Natural killer cell (primary cell): ENCODE data around the gene CCER1. TPM values are rescaled to one million over a fixed set of nuclear protein-coding genes. Genes with fewer than 3 reads are reported as not detected.

ENCODE experiments used
- ATAC-seq, 3 donors: fragments of 150-1000 bp in 2 of 3; fragments of 200-7000 bp in 1 of 3; cut with Tn5 transposase; 1 replicate in 1 of 3; 2 replicates in 2 of 3; pipeline ENCODE4 v1.10.0; 2021; ENCODE audit warnings: mild to moderate bottlenecking in 2 of 3, moderate library complexity in 2 of 3
- DNase-seq, 2 donors: peaks; one replicate each; pipeline versions ENCODE4 v3.0.0 to v3.0.0-alpha.2; 2013 to 2021; ENCODE audit warnings: mixed read lengths in 1 of 2
- H3K27ac ChIP-seq: one replicate; pipeline ENCODE4 v1.5.1; 2013; ENCODE audit warnings: mild to moderate bottlenecking, low read length
- H3K27me3 ChIP-seq: one replicate; pipeline ENCODE4 v1.6.1; 2013; ENCODE audit warnings: low read length; ENCODE audit not compliant: control insufficient read depth, insufficient read depth
- H3K36me3 ChIP-seq: one replicate; pipeline ENCODE4 v1.6.1; 2013; ENCODE audit warnings: low read length; ENCODE audit not compliant: control insufficient read depth, insufficient read depth
- H3K4me1 ChIP-seq: one replicate; pipeline ENCODE4 v1.6.1; 2013; ENCODE audit warnings: low read length; ENCODE audit not compliant: control insufficient read depth, insufficient read depth
- H3K4me3 ChIP-seq: one replicate; pipeline ENCODE4 v1.5.1; 2013; ENCODE audit warnings: low read length
- H3K9me3 ChIP-seq: one replicate; pipeline ENCODE4 v1.6.1; 2013; ENCODE audit warnings: low read length; ENCODE audit not compliant: control insufficient read depth, insufficient read depth
- H3K27ac Mint-ChIP-seq, 2 donors: one replicate each; pipeline ENCODE4 v1.8.0; 2022; ENCODE audit warnings: mild to moderate bottlenecking in 2 of 2, mixed read lengths in 2 of 2, moderate library complexity in 1 of 2
- H3K27me3 Mint-ChIP-seq, 2 donors: one replicate each; pipeline ENCODE4 v1.8.0; 2022; ENCODE audit warnings: low read depth in 2 of 2, mixed read lengths in 2 of 2
- H3K36me3 Mint-ChIP-seq: one replicate; pipeline ENCODE4 v1.8.0; 2022; ENCODE audit warnings: mixed read lengths
- H3K4me1 Mint-ChIP-seq, 2 donors: one replicate each; pipeline ENCODE4 v1.8.0; 2022; ENCODE audit warnings: mixed read lengths in 2 of 2
- H3K4me3 Mint-ChIP-seq: one replicate; pipeline ENCODE4 v1.8.0; 2022; ENCODE audit warnings: mild to moderate bottlenecking, moderate library complexity, mixed read lengths
- H3K9me3 Mint-ChIP-seq, 2 donors: one replicate each; pipeline ENCODE4 v1.8.0; 2022; ENCODE audit warnings: mixed read lengths in 2 of 2
- CTCF ChIP-seq: fragments of 200-600 bp; IDR thresholded peaks from one replicate; pipeline ENCODE4 v1.8.0; 2022; ENCODE audit warnings: antibody characterized with exemption
- WGBS: methylation state at CpG from one replicate; pipeline ENCODE4 v1.1.7; 2013; ENCODE audit warnings: missing lambda C conversion rate; ENCODE audit not compliant: insufficient coverage; 5-methylcytosine and 5-hydroxymethylcytosine counted together
- intact Hi-C: fragments of 100-400 bp; cut with micrococcal nuclease; formaldehyde crosslinking; loops from one replicate; pipeline ENCODE4 v1.14.2; 2022
- total RNA-seq, 4 donors: library from RNA; stranded (reverse); fragments of 120-200 nt in 1 of 4; gene quantifications; one replicate each; pipeline versions ENCODE4 v1.2.3 to v1.2.4, GENCODE V29; 2013 to 2022

The CCER1 gene
- total RNA-seq, 3 donors from 2014 or later (not counting 1 experiment from before 2014, with no cell fraction given) = not detected

GRCh38 chr12:90909069-90909770, 45.8 kb downstream of the CCER1 start:
- Histone ChIP-seq H3K36me3 (no peaks in the 10 kb centered on the region), H3K4me1 (no peaks in the 10 kb centered on the region), H3K27ac (no peak overlapping the region), H3K4me3 (no peak overlapping the region), H3K27me3 (no peaks in the 10 kb centered on the region), H3K9me3 (no peaks in the 10 kb centered on the region)
- H3K27ac Mint-ChIP-seq = no peak overlapping the region
- no peaks in the 10 kb centered on the region for H3K4me1 Mint-ChIP-seq
- intact Hi-C loops = no loop called here
- peaks cover 0 to 2% of the 10 kb centered on the region in 2 donors for H3K9me3 Mint-ChIP-seq
- H3K4me3 Mint-ChIP-seq = no peak overlapping the region
- no peak for TF ChIP-seq CTCF
- no peaks in the 10 kb centered on the region for H3K27me3 Mint-ChIP-seq
- no peaks in the 10 kb centered on the region for H3K36me3 Mint-ChIP-seq
- no peak for DNase-seq
- no peak for ATAC-seq
- WGBS = 64% methylated on average over 7 of the region's 7 CpGs

DNA sequence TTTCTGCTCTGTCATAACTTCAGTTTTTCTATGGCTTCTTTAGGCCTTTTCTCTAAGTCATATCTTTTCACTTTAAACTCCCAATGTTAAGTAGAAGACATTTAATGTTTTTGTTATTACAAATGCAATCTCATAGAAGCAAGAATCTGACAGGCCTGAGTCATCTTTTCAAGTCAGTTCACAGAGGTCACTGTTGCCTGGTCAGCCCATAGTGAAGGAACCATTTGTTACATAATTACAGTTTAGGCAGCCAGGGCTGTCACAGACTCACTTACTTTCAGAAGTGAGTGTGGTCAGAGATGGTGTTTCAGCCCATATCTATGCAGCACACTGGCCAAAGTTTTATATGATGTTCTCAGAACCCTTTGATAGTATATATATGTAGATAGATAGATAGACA, 46.5 kb downstream of the CCER1 start:
- TF ChIP-seq CTCF = no peak
- H3K27me3 Mint-ChIP-seq = no peaks in the 10 kb centered on the region
- H3K4me1 ChIP-seq = no peaks in the 10 kb centered on the region
- no peaks in the 10 kb centered on the region for H3K27me3 ChIP-seq
- H3K36me3 Mint-ChIP-seq = no peaks in the 10 kb centered on the region
- H3K4me1 Mint-ChIP-seq = no peaks in the 10 kb centered on the region
- H3K9me3 Mint-ChIP-seq = peaks cover 0 to 2% of the 10 kb centered on the region in 2 donors
- H3K4me3 Mint-ChIP-seq = no peak overlapping the region
- H3K27ac Mint-ChIP-seq = no peak overlapping the region
- no peaks in the 10 kb centered on the region for H3K9me3 ChIP-seq
- H3K36me3 ChIP-seq = no peaks in the 10 kb centered on the region
- H3K4me3 ChIP-seq = no peak overlapping the region
- no peak overlapping the region for H3K27ac ChIP-seq
- ATAC-seq (no peak), DNase-seq (no peak)
- intact Hi-C loops = no loop called here

DNA sequence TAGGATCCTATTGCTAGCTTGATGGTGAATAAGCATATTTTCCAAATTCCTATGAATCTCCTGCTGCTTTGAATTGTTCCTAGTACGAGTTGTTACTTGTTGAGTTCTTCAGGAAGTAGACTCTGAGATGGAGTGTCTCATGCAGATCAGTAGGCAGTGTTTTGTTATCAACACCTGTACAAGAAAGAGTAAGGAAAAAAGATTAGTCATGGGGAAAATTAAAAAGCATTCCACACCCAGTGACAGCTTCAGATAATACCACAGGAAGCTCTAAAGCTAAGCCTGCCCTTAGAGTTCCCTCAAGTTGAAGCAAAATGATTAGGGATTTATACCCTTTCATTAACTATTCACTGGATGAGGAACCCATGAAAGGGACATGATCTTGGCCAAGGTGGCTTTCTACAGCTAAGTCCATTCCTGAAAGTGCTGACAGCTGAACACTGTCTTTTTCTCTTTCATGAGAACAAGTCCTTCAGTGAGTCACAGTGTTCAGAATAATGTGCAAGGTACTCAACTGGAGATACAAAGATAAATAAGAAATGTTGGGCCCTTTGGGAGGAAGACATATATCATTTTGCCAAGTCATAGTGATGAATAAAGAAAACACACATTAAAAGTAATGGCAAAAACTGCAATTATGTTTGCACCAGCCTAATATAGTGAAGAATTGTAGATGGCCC, 49.1 kb downstream of the CCER1 start:
- ATAC-seq = no peak
- intact Hi-C loops = no loop called here
- WGBS = 55% methylated on average over 1 of the region's 1 CpG

More for the DNA sequence above, 49.1 kb downstream of the CCER1 start:
- Mint-ChIP-seq H3K36me3 (no peaks in the 10 kb centered on the region), H3K27me3 (no peaks in the 10 kb centered on the region), H3K9me3 (peaks cover 0 to 2% of the 10 kb centered on the region in 2 donors), H3K4me3 (no peak overlapping the region), H3K4me1 (no peaks in the 10 kb centered on the region), H3K27ac (no peak overlapping the region)
- Histone ChIP-seq H3K27me3 (no peaks in the 10 kb centered on the region), H3K36me3 (no peaks in the 10 kb centered on the region), H3K9me3 (no peaks in the 10 kb centered on the region), H3K27ac (no peak overlapping the region), H3K4me3 (no peak overlapping the region), H3K4me1 (no peaks in the 10 kb centered on the region)
- no peak for TF ChIP-seq CTCF
- no peak for DNase-seq
